ENCODE data around the gene ZDHHC14.

DNA sequence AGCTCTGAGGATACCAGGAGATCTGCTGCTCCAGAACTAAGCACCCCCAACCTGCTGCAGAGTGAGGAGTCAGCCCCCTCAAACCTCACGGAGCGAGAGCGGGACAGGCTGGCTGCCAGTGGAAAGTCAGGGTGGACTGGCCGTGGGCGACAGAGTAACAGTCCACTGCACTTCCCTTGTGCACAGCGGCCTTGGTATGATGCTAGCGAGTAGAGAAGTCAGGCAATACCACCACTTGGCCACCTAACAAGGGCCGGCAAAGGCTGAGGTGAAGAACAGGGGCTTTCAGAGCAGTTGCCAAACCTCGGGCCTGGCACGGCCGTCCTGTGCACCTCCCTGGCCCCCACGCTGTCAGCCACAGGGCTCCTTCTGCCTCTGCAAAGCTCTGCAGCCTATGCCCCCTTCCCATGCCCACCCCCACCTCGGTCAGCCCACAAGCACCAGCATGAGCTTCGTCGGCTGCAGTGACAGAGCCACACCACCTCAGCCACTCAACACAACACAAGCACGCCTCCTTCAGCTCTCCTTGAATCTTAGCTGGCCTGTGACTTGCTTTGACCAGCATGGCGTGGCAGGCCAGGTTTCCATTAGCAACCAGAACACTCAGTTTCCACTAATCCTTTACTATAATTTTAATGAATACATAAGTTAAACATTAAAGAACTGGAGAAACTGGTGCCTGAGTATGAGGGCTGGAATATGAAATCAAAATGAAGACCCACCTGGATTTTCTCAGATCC is 314.5 kb downstream of the ZDHHC14 start:
- TF ChIP-seq, protein P1, sequence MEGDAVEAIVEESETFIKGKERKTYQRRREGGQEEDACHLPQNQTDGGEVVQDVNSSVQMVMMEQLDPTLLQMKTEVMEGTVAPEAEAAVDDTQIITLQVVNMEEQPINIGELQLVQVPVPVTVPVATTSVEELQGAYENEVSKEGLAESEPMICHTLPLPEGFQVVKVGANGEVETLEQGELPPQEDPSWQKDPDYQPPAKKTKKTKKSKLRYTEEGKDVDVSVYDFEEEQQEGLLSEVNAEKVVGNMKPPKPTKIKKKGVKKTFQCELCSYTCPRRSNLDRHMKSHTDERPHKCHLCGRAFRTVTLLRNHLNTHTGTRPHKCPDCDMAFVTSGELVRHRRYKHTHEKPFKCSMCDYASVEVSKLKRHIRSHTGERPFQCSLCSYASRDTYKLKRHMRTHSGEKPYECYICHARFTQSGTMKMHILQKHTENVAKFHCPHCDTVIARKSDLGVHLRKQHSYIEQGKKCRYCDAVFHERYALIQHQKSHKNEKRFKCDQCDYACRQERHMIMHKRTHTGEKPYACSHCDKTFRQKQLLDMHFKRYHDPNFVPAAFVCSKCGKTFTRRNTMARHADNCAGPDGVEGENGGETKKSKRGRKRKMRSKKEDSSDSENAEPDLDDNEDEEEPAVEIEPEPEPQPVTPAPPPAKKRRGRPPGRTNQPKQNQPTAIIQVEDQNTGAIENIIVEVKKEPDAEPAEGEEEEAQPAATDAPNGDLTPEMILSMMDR (conservative IDR thresholded peaks at IDR 0.05; ENCODE audit: low read depth, low read length): no peak
- TF ChIP-seq EZH2 (IDR thresholded peaks at IDR 0.05; ENCODE audit: borderline replicate concordance, low read depth, low read length, poor library complexity, severe bottlenecking): no peak

Measured in A673 (cell line).